Measurements from ENCODE around the gene DDX1.
A peak's percentile ranks its signal among the peaks of the same experiment; 100 is the strongest.
"Not testable (repeated sequence)": the region's sequence is repeated elsewhere in the genome, so short reads cannot be mapped to it uniquely, and the experiment has no call there.

Gene DDX1

GRCh38 chr2:15591692-15592463 lies at the start of gene DDX1:
DDX1 (plus strand) TSS chr2:15591868; CDS start chr2:15591934, 66 bp downstream.
- DNase-seq: peak; percentile 90

- DNase-seq: not testable (repeated sequence)
Measured at GRCh38 chr2:15542269-15542668, 49.4 kb upstream of the DDX1 start.

- no peak for DNase-seq
Measured at GRCh38 chr2:15543053-15543452, 48.6 kb upstream of the DDX1 start.

DNA sequence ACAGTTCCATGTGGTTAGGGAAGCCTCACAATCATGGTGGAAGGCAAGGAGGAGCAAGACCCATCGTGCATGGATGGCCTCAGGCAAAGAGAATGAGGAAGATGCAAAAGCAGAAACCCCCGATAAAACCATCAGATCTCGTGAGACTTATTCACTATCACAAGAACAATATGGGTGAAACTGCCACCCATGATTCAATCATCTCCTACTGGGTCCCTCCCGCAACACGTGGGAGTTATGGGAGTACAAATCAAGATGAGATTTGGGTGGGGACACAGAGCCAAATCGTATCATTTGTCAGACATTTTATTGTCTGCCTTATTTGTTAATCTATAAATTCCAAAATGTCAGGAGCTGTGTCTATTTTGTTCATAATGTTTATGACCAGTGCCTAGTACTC lies 48.1 kb upstream of the DDX1 start:
- no peak for DNase-seq

GRCh38 chr2:15544227-15544626 lies 47.4 kb upstream of the DDX1 start:
- DNase-seq: no peak

DNA sequence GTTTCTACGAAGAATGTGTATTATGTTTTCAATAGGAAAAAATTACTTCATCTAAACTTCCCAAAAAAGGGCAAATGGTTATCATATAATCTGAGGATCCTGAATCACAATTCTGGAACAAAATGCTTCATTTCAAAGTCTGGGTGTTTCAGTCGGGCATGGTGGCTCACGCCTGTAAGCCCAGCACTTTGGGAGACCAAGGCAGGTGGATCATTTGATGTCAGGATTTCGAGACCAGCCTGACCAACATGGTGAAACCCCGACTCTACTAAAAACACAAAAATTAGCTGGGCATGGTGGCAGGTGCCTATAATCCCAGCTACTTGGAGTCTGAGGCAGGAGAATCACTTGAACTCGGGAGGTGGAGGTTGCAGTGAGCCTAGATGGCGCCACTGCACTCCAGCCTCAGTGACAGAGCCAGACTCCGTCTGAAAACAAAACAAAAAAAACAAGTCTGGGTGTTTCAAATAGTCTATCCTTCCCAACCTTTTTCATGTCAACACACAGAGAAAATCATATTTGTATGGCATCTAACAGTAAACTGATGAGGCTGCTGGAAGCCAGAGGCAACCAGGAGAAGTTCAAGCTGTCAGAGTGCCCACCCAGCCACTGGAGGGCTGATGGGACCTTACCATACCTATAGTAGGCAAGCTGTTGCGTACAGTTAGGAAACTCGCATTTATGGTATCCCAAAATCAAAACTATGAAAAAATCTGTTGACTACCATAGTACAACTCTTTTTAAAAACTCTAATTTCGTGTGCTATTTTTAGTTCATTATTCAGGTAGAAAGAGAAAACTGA lies 45.2 kb upstream of the DDX1 start:
- DNase-seq: no peak

GRCh38 chr2:15547115-15547876 lies 44.4 kb upstream of the DDX1 start:
- no peak for DNase-seq

GRCh38 chr2:15548974-15549373 lies 42.7 kb upstream of the DDX1 start:
- no peak for DNase-seq

- DNase-seq: no peak
Measured at GRCh38 chr2:15553519-15553918, 38.1 kb upstream of the DDX1 start.

GRCh38 chr2:15553951-15554350 lies 37.7 kb upstream of the DDX1 start:
- DNase-seq: no peak

GRCh38 chr2:15554525-15555218 lies 37.0 kb upstream of the DDX1 start:
- DNase-seq: no peak

GRCh38 chr2:15555760-15556193 lies 35.9 kb upstream of the DDX1 start:
- DNase-seq: no peak

GRCh38 chr2:15556311-15556930 lies 35.2 kb upstream of the DDX1 start:
- DNase-seq: no peak

DNA sequence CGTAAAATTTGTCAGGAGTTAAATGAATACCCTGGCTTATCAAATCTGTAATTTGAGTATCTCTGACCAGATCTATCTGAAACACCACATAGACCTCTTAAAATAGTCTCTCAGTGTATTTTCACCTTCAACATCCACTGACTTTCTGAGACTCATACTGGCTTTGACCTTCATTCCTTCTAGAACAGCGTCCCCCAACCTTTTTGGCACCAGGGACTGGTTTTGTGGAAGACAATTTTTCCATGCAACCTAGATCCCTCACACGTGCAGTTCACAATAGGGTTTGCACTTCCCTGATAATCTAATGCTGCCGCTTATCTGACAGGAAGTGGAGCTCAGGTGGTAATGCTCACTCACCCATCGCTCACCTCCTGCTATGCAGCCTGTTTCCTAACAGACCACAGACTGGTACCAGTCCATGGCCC lies 33.8 kb upstream of the DDX1 start:
- DNase-seq: no peak

DNA sequence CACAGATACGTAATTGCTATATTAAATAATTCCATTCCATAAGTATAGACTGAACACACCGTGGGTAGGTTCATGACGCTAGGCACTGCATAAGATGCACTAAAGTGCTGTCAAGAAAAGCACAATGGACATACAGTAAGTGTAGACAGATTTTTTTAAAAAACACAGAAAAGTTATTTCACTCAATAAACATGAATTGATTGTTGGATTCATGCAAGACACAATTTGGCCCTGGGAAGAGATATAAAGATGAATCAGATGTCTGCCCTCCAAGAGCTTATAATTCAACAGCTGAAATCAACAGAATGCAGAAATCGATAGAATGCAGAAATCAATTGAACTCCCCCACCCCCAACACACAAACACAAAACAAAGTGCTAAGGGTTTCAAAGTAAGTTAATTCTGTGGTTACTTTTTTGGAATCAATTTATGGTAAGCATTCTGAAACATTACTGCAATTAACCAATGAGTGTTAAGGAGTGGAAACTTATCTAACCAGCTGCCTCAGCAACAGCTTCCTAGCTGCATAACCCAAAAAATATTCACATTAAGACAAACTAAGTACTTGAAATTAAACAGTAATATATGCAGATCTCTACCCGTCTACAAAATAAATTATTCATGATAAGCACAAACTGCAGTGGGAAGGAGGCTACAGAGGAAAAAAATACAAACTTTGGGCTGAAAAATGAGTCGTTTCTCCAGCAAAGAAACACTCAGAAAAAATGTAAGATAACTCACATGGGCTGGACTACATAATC lies 32.1 kb upstream of the DDX1 start:
- no peak for DNase-seq

DNA sequence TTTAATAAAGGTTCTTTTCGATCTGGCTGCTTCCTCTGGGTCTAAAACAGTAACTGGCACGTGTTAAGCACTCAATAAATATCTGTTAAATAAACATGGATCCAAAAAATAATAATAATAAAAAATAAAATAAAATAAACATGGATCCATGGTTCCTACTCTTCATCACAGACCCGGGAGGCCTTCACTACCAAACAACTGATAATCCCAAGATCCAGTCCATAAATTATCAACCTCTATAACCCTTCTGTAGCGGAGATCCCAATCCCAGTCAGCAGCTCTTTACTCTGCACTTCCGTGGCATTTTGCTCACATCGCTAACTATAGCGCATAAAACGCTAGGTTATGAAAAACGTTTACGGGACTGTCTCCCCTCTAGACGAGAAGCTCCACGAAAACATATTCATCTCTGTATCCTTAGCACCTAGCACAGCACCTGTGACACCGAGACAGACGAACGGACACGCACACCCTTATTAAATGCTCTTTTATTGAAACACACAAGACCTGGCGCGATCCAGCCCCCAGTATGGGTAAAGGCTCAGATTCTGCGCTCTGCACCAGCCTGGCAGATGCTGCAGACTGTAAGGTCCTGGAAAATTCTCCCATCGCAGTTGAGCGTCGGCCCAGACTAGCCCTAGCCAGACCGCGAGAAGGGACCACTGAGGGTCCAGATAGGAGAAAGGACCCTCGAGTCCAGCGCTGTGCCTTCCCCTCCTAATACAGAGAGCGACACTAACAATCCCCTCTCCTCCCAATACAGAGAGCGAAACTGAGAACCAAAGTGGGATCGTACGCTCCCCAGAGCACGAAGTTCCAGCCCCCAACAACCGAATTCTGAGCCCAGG lies 31.3 kb upstream of the DDX1 start:
- DNase-seq: peak; percentile 24

DNA sequence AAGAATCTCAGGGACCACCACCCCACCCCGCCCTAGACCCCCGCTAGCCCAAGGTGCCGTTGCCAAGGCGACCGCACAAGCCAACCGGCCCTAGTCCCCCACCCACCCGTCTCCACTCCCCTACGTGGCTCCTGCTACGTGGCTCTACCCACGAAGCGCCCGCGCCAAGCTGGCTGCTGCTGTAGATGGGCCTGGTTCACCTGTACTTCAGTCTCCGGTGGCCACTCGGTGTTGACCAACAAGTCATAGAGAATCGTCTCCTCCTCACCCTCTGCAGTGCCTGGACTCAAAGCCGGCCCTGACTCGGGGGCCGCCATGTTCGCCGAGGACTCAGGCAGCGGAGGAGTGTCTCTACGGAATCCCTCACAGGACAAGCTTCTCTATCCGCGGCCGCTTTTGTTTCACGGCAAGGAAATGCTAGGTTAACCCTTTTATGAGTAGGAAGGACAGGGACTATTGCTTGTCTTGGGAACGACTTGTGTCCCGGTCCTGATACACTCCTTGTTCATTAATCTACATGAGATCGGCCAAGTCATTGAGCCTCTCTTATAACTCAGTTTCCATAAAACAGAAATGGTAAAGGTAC lies 30.6 kb upstream of the DDX1 start, which contains the start of gene NBAS:
Gene NBAS, minus strand, starts transcription at position 347 of the 586 bp plus-strand sequence. Its CDS starts 30 bp downstream, at position 317.
- DNase-seq: peak; percentile 88

DNA sequence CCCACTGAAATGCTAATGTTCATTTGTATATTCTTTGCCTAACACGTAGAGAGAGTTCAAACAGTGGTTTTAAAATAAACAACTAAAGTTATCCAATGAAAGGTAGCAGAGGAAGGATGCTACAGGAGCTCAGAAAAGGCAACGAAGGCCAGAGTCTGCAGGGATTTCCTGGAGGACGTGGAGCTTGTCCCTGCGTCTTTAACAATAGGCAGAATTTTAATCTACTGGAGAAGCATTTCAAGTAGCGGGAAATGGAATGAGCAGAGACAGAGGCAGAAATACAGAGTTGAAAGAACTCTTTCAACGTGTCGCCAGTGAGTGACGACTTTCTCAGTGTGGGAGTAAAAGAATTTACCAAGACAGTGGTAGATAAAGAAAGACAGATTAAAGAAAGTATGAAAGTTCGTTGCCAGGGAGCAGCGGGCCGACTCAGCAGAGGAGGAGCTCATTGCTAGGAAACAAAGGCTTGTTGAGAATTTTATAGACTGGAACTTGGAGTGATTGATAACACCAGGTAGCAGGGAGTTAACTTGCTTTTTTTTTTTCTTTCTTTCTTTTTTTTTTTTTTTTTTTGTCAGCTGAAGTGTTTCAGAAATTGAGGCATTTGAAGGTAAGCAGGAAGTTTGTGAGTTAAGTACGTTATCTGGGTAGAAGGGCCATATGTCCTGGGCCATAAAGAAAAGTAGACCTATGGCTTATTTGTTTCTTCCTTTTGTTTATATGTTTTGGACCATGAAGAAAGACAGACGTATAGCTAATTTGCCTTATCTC lies 29.9 kb upstream of the DDX1 start:
- DNase-seq: peak; percentile 20
